AML-193 (cell line): Measurements from ENCODE around the gene NDUFB4.
"Not testable (repeated sequence)": the region's sequence is repeated elsewhere in the genome, so short reads cannot be mapped to it uniquely, and the experiment has no call there.

Experiments used
- DNase-seq, 2 experiments: peaks; one replicate each; lab custom pipeline; 2025; lab: John Stamatoyannopoulos, UW

NDUFB4 gene

DNA sequence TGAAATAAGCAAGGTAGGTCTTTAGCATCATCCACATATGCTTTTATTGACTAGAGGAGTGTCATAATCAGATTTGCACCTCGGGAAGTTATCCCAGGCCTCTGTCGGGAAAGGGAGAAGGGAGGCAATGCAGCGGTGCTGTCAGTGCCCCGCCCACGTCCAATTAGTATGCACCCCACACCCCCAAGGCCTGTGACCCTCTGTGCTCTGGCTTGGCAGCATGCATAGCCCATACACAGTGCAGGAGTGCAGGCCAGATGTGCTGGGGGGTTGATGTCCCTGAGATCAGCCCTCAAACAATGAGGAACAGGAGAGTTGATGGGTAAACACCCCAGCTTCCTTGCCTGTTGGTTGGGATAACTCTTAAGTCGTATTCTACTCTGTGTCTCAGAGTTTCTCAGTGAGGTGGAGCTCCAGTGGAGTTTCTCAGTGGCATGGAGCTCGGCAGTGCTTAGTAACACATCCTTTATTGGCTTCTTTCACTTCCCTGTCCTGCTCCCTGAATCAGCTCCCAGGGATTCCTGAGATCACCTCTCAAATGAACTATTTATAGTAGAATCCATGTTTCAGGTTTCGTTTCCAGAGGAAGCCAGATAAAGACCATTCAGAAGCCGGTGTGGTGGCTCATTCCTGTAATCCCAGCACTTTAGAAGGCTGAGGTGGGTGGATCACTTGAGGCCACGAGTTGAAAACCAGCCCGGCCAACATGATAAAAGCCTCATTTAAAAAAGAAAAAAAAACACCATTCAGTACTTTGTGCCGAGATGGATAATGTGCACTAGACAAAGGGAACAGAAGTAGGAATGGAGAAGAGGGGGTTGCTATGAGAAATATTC, 26.7 kb upstream of the NDUFB4 start:
- no peak for DNase-seq

DNA sequence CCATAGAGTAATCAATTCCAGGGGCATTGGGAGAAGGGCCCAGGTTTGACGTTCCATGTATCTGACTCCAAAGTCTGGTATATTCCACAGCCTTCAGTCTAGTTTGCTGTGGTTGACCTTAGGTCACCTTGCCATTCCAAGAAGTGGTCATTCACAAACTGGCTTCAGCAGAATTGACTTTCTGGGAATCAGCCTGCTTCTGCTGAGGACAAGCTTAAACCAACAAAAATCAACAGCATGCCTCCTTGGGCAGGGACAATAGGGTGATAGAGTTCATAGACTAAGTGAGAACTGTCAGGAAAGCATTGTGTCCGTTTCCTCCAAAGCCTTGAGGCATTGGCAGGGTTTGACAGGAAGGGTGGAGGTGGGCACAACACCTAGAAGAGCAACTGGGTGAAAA, 24.1 kb upstream of the NDUFB4 start:
- DNase-seq = no peak

DNA sequence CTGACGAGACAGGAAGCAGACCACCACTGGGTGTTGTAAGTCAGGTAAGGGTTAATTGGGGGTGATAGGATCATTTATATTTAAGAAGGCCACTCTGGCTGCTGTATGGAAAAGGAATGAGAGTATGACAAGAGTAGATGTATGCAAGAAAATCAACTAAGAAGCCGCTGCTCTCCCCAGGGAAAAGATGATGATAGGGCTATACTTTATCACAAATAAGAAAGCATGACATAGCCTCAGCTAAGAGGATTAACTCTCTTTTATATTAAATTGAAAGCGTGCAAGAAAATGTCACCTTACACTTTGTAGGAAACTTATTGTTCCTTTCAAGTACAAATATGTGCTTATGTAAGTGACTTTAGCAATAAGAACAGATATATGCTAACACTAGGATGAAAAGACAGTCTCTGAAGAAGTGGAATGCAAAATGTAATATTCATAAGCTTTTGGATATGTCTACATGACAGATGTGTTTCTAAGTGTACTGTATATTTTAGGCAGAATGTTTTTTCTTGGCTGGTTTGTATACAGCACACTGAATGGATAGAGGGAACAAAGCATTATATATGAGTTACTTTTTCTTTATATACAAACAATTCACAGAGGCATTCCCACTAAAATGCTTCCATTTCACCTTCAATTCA, 8.7 kb upstream of the NDUFB4 start:
- DNase-seq = no peak

DNA sequence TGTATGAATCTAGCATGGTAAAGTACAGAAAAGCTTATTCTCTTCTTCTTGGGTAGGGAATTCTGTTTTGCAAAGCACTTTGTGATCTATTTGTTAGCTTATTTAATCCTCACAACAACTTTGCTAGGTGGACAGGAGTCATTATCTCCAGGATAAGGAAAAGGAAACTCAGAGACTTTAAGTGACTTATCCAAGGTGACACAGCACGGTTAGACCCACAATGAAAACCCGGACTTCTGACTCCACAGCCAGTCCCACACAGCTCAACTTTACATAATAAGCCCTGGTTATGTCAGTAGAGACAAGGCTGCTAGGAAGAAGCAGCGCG, 384 bp upstream of the NDUFB4 start:
- DNase-seq = no peak

DNA sequence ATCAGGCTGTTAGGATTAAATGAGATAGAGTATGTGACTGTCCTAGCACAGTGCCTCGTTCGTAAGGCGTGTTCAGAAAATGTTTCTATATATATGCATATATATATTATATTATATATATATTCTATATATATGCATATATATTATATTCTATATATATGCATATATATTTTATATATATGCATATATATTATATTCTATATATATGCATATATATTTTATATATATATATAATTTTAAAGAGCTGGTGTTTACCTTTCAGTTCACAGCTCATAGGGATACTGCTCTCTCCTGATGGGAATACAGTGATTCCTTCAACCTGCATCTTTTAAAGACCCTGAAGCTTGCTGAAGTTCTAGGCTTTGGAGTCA, 702 bp downstream of the NDUFB4 start:
- DNase-seq = no peak

DNA sequence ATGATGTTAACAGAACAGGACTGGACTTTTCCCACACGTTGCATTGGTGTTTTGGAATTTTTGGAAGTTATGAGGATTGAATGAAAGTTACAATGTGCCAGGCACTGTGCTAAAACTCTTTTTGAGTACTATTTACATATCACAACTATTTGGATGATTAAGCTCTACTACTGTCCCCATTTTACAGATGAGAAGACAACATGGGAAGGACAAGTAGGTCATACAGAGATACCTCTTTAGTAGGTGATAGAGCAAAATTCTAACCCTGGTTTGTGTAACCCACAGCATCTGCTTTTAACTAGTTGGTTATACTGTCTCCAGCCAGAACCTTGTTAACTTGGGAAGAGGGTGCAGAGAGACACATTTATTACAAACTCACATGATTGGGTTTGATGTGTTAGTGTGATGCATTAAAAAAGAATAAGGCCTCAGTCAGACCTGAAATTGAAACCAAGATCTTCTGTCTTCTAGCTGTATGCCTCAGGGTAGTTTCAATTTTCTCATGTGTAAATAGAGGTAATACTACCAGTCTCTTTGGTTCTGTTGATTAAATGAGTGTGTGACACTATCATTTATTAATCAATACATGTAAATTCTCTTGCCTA, 1.4 kb downstream of the NDUFB4 start:
- DNase-seq = no peak

DNA sequence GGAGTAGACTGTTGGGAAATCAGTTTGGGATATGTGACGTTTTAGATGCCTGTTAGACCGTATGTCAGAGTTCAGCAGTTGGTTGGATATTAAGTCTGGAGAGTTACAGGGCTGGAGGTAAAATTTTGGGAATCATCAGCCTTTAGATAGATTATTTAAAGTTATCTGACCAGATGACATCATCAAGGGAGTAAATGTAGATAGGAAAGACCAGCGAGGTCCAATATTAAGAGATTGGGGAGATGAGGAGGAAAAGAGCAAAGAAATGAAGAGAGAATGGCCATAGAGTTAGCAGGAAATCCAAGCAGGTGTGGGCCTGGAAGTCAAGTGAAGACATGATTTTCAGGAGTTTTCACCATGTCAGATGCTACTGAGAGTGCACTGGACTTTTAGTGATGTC, 3.1 kb downstream of the NDUFB4 start:
- DNase-seq = no peak

DNA sequence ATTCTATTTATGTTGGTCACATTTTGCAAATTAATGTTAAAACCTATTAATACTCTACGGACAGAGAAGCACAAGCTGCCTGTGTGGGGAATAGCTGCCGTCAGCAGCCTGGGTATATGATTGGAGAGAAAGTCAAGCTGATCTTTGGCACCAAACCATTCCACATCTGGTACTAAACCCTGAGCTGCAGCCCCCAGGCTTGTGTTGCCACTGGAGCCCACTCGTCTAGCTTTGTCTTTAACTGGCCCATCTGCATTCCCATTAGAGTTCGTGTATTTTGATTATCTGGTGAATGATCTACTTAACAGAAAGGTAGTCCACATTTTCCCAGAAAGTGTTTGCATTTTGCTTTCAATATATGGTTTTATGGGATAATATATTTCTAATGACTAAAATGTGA, 5.4 kb downstream of the NDUFB4 start:
- no peak for DNase-seq

DNA sequence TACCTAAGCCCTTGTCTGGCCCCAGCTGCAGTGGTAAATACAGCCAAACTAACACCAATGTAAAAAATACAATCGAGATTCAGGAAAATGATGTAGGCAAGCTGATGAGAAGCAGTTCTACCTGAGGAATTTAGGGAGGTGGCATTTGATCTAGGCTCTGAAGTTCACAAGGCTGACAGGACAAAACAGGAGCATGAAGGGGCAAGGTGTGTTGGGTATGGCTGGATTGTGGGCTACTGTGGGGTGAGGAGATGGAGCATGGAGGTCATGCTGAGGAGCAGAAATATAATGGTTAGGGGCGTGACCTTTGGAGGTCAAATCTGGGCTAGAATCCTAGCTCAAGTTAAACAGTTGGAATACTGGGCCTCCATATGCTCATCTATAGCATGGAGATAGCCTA, 6.5 kb downstream of the NDUFB4 start:
- DNase-seq = no peak

DNA sequence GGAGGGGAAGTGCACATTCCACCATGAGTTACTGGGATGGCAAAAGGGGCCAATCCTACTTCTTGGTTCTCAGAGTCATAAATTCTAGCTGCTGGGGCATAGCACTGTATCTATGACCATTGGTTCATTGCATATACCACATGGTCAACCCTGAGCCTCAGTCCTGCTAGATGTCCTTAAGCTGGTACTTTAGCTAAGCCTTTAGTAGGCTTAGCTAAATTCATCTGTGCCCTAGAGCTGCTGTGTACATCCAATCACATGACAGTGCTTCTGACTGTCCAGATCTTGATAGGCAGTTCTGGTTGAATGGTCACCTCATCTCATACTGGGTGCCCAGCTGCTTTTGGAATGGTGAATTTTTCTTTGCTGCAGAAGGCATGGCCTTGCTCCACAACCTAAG, 8.2 kb downstream of the NDUFB4 start:
- no peak for DNase-seq

DNA sequence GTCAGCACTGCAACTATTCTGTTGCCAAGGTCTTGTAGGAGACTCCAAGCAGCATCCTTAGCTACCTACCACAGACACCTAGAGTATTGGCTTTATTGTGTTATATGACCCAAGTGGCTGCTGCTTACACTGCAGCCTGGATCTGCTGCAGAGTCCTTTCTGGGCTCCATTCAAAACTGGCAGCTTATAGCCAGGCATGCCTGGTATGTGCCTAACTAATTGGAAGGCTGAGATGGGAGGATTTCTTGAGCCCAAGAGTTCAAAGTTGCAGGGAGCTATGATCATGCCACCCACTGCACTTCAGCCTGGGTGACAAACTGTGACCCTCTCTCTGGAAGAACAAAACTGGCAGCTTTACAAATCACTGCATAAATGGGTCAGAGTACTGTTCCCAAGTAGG, 8.6 kb downstream of the NDUFB4 start:
- no peak for DNase-seq

DNA sequence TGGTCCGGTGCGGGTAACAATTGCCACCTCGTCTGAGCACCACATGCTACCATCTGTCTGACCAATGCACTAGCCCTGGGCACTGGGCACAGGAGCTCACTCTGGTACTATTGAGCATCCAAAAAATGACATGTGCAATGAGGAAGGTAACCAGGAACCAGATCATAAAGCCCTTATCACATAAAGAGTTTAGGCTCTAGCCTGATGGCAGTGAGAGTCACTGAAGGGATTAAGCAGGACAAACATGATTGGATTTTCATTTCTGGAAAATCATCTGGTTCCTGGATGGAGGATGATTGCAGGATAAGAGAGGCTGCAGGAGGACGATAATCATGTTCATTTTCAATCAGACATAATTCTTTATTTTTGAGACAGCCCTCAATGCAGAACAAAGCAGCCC, 12.4 kb downstream of the NDUFB4 start:
- no peak for DNase-seq

DNA sequence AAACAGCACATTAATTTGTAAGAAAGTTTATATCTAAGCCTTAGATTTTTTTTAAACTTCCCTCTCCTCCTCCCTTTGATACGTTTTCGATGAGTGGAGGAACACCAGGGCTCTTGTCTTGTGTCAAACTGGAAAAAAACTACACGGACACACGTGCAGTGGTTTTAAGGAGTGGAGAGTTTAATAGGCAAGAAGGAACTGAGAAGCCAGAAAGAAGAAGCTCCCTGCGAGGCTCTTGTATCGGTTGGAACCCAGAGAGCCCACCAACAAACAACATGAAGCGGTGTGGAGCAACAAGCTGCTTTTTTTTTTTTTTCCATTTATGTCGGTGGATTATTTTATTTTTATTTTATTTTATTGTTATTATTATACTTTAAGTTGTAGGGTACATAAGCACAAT, 18.6 kb downstream of the NDUFB4 start:
- no peak for DNase-seq

DNA sequence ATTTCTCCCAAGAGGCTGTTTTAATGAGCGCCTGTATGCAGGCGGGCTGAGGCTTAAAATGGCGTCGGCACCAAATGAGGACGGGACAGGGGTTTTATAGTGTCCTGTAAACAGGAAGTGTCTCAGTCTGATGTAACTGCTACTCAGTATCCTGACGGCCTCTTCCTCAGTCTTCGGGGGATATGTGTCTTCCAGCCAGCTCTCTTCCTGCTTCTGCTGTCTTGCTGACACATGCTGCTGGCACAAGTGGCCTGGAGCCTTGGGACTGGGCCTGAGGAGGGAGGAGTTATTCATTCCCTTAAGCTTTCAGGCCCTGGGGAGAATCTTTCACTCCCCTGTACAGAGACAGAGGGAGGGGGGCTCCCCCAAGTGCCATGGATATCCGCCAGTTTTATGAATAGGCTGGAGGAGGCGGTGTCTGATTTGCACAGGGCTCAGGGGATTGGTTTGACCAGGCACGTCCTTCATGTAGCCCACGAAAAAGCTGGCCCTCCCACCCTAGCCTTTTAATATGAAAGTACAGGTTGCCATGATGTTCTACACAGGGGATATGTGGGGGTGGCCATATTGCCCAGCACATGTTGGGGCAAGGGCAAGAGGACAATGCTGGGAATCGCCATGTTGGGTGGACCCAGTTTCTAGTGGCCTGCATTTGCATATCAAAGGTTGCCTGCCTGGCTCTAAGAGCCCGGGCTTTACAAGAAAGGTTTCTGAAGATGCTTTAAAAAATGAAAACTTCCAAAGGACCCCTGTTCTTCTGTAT, 19.9 kb downstream of the NDUFB4 start:
- DNase-seq = no peak

DNA sequence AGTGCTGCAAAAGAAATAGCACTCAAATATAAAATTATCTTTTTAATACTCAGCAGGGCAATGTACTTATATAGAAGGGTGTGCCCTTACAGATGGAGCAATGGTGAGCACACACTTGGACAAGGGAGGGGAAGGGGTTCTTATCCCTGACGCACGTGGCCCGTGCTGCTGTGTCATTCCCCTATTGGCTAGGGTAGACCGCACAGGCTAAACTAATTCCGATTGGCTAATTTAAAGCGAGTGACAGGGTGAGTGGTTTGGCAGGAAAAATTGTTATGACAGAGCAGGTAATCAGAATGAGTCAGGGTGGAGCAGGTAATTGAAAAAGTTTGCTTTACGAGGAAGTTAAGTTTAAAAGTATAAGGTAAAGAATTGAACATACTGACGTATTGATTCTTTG, 20.6 kb downstream of the NDUFB4 start:
- not testable (repeated sequence) for DNase-seq

DNA sequence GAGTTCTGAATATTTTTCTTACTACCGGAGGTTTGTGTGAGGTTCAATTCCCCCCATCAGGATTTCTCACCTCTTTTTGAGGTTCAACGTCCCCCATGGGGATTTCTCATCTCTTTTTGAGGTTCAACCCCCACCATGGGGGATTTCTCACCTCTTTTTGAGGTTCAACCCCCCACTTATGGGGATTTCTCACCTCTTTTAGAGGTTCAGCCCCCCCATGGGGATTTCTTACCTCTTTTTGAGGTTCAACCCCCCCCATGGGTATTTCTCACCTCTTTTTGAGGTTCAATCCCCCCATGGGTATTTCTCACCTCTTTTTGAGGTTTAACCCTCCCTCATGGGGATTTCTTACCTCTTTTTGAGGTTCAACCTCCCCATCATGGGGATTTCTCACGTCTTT, 26.3 kb downstream of the NDUFB4 start:
- DNase-seq = no peak

DNA sequence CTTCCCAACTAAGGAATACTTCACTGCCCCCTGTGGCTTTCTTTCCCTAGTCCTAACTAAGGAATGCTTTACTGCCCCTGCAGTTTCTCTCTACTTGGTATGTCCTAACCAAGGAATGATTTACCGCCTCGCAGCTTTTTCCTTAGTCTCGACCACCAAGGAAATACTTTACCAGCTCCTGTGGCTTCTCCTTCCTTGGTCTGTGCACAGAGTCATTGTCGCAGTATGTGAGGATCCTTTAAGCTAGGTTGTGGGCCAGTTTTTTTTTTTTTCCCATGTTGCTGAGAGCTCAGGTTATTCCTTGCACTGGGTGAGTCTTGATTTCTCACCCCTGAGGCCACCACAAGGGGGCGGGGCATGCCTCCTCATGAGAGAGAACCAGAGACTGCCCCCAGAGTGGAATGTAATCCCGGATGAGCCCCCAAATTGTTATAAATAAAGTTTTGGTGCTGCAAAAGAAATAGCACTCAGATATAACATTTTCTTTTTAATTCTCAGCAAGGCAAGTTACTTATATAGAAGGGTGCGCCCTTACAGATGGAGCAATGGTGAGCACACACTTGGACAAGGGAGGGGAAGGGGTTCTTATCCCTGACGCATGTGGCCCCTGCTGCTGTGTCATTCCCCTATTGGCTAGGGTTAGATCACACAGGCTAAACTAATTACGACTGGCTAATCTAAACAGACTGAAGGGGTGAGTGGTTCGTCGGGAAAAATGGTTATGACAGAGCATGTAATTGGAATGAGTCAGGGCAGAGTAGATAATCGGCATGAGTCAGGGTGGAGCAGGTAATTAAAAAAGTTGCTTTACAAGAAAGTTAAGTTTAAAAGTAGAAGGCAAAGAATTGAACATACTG, 27.0 kb downstream of the NDUFB4 start:
- DNase-seq = no peak

DNA sequence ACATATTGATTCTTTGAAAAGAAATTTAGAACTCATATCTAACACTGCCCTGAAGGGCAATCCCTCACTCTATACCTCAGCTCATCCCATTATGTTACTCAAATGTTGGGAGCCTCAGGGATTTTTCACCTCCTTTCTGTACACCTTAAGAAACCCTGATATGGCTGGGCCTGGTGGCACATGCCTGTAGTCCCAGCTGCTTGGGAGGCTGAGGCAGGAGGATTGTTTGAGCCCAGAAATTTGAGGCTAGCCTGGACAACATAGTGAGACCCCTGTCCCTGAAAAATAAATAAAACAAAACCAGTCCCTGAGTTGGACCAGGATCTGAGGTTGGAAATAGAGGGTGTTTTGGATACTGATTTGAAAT, 27.6 kb downstream of the NDUFB4 start:
- no peak for DNase-seq

DNA sequence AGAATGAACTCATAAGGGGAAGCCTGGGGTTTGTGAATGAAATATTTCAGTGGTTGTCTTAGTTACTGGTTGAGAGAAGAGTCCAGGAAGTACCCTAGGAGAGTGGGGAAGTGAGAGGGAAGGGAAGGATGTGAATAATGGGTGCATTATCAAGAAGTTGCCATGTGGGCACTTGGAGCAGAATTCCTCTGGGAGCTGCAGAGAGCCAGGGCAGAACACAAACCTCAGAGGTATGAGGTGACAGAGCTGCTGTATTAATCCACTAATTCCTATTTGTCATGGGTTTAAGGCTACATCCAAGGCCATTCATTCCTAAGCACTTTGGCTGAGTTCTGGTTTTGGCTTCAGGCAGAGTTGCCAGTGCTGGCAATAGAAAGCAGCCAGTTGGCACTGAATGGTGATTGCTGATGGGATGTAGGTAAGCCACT, 29.0 kb downstream of the NDUFB4 start:
- no peak for DNase-seq

DNA sequence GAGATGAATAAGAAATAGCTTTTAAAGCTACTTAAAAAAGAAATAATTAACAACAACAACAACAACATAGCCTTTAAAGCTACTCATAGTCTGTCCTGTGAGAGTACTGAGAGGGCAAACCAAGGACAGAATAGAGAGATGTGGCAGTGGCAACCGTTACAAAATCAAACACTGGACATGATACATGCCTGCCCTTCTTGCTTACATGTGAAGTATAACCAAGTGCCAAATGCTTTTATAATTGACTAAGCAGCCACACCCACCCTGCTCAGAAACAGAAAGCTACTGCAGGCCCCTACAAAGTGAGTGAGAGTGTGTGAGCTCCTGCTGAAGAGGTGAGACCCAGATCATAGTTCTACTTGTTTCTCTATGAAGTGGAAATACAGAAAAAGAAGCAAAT, 38.4 kb downstream of the NDUFB4 start:
- no peak for DNase-seq

DNA sequence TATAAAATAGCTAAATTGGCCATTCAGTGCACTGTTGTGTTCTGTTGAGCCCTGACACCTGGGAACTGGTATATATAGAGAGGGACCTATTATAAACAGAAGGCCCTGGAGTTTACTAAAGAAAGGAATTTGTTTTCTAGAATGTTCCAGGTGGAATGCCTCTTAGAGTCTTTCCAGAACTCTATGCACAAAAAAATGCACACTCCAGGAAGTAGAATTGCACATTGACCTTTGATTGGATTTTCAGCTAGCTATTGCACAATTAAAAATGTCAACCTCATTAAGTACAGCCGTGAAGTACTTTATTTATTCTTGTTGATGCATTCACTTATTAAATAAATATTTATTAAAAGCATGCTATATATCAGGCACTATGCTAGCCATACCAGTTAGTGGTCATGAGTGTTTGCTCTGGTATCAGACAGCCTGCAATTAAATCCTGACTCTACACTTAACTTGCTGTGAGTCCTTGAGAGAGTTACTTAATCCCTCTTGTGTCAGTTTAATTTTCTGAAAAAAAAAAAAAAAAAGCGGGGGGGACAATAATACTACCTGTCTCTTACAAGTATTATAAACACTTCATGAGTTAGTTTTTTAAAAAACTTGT, 40.8 kb downstream of the NDUFB4 start:
- no peak for DNase-seq
